ENCODE data around the gene NADK2.

NADK2 gene

DNA sequence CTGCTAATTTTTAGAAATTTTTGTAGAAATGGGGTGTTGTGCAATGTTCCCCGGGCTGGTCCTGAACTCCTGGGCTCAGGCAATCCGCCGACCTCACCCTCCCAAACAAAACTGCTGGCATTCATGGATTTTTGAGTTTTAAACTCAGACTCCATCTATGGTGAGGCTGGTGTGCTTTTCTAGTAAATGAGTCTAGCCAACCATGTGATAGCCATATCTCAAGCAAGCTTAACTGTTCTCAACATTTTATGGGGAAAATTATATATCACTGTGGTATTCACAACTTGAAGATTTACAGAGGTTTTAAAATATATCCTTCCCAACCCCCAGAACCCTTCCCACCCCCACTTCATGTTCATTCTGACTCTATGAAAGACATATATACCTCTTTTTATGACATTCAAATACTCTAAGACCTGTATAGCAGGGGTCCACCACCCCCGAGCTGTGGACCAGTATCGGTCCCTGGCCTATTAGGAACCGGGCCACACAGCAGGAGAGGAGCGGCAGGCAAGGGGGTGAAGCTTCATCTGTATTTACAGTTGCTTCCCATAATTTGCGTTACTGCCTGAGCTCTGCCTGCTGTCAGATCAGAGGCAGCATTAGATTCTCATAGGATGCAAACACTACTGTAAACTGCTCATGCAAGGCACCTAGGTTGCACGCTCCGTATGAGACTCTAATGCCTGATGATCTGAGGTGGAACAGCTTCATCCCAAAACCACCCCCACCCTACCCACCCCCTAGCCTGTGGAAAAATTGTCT, 4.5 kb upstream of the NADK2 start:
- no peak for DNase-seq (ENCODE audit: low spot score)

- DNase-seq (ENCODE audit: low spot score) = no peak
Observed at GRCh38 chr5:36244076-36244475, 2.4 kb upstream of the NADK2 start.

DNA sequence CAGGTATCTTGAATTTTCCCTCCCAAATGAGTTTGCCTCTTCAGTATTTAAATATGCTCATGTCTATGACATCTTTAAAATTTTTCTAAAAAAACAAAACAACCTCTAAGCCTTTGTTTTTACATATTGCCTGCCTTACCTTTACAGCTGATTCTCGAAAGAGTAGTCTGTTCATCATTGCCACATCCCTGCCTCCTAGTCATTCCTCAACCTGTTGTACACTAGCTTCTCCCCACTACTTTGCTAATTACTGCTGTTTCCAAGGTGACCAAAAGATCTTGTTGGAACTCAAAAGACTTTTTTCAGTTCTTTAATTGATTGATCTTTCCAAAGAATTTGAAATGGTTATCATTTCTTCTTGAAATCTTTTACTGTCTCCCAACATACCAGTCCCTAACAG, 1.9 kb upstream of the NADK2 start:
- DNase-seq (ENCODE audit: low spot score) = no peak

DNA sequence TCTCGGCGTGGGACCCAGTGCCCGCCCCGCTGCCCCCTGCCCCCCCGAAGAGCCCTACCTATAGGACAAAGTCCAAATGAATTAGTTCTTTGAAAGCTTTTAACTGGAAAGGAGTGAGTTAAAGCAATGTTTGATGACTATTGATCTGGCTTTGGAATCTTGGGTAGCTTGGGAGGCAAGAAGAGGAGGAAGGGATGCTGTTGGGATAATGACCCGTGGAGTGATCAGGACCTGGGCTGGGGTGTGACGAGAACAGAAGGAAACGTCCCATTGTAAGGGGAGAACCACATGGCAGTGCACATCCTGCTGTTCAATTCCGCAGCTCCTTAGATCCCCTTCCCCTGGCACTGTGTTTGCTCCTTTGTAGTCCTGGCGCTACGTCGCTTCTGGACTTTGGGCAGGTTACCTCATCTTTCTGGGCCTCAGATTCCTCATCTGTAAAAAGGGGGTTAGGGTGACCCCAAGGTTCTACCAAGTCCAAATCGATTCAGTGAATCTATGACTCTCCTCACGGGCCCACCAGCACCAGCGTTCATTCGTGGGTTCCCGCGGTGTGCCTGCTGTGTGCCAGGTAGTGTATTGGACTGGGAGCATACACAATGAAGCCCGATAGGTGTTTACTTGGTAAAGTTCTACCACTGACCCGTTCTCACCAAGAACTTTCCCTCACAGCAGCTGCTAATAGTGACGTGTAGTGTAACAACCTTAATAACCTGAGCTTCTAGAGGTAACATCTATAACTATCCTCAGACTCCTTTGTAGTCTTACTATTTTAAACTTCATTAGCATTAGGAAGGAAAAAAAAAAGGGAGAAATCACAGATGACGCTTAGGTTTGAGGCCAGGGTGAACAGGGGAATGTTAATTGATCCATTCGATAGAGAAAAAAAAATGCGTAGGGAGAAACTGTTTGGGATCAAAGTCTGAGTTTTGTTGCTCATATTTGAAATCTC, 1.1 kb upstream of the NADK2 start:
- no peak for DNase-seq (ENCODE audit: low spot score)

- DNase-seq (ENCODE audit: low spot score) = peak; percentile 15
Observed at GRCh38 chr5:36240779-36241630, 720 bp downstream of the NADK2 start.

- DNase-seq (ENCODE audit: low spot score) = no peak
Observed at GRCh38 chr5:36239370-36240293, 2.1 kb downstream of the NADK2 start.

GRCh38 chr5:36238502-36239295, 3.0 kb downstream of the NADK2 start:
- no peak for DNase-seq (ENCODE audit: low spot score)

DNA sequence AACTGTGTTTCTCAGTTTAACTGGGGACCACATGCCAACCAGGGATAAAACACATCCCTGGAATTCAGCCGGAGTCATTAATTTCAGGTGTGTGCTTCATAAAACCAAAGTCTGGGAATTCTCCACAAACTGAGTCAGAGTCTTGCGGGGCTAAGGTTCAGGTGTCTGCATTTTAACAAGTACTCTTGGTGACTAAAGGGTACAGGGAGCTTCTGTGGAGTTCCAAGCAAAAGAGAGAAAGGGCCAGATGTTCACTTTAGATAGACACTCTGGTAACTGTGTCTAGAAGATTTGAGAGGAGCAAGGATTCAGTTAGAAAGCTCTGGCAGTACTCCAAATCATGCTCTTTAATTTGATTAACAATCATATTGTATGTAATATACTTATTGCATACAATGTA, 4.0 kb downstream of the NADK2 start:
- no peak for DNase-seq (ENCODE audit: low spot score)

- DNase-seq (ENCODE audit: low spot score) = no peak
Observed at GRCh38 chr5:36236801-36237200, 4.9 kb downstream of the NADK2 start.

GRCh38 chr5:36232533-36232932, 9.2 kb downstream of the NADK2 start:
- no peak for DNase-seq (ENCODE audit: low spot score)

GRCh38 chr5:36230151-36230790, 11.5 kb downstream of the NADK2 start:
- no peak for DNase-seq (ENCODE audit: low spot score)

DNA sequence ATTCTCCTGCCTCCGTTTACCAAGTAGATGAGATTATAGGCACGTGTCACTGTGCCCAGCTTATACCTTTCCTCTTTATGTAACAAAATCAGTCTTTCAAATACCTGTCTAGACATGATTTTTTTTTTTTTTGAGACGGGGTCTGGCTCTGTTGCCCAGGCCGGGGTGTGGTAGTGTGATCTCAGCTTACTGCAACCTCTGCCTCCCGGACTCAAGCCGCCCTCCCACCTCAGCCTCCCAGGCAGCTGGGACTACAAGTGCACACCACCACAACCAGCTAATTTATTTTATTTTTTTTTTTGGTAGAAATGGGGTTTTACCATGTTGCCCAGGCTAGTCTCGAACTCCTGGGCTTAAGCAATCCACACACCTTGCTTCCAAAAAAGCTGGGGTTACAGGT, 13.2 kb downstream of the NADK2 start:
- no peak for DNase-seq (ENCODE audit: low spot score)

- no peak for DNase-seq (ENCODE audit: low spot score)
Observed at GRCh38 chr5:36227046-36227445, 14.7 kb downstream of the NADK2 start.

DNA sequence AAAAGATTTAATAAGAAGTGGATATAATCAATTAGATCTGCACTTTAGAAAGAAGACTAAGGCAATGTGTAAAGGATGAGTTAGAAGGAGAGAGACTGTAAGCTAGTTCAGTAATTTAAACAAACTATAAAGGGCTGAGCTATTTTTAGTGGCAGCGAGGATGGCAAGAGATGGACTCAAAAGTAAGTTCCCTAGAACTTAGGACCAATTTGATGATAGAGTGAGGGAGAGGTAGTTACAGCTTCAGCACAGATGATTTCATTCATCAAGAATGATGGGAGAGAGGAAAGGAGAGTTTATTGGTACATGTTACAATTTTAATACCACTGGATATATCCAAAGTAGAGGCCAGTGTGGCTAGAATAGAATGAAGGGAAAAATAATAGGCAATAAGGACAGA, 19.1 kb downstream of the NADK2 start:
- DNase-seq (ENCODE audit: low spot score) = no peak

DNA sequence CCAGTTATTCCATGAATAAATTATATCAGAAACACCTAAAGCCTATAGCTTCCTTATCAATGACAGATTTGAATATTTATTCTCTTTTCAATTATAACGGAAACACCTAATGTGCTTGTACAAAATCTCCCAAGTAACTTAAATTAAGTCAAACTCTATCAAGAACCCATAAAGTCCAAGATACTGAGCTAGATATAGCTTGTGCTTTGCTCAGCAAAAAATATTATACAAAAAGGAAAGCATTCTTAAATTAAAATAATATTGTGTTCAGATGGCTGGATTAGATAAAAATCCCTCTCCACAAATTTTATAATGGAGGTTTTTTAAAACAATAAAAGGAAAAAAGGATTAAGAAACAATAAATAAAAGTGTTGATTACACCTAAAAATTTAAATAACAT, 23.7 kb downstream of the NADK2 start:
- no peak for DNase-seq (ENCODE audit: low spot score)

DNA sequence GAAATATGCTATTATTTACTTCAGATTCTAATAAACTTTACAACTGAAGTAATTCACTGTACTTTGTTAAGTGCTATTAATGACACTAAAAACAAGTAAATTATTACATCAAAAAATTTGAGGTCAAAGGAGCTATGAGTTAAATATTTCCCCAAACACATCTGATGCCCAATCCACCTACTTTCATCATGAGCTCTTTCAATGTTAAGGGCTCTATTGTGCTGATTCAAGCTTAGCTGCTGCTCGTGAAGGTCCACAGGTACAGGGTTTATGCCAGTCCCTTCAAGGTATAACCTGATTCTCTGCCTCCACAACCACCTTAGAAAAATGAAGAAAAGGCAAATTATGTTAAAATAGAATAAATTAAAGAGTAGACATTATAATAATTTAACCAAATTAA, 24.2 kb downstream of the NADK2 start:
- no peak for DNase-seq (ENCODE audit: low spot score)

DNA sequence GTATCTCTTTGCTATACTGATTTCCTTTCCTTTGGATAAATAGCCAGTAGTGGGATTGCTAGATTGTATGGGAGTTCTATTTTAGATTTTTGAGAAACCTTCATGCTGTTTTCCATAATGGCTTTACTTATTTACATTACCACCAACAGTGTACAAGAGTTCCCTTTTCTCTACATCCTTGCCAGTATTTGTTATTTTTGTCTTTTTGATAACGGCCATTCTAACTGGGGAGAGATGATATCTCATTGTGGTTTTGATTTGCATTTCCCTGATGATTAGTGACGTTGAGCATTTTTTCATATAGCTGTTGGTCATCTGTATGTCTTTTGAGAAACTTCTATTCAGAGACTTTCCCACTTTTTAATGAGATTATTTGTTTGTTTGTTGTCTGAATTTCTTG, 25.8 kb downstream of the NADK2 start:
- DNase-seq (ENCODE audit: low spot score) = no peak

DNA sequence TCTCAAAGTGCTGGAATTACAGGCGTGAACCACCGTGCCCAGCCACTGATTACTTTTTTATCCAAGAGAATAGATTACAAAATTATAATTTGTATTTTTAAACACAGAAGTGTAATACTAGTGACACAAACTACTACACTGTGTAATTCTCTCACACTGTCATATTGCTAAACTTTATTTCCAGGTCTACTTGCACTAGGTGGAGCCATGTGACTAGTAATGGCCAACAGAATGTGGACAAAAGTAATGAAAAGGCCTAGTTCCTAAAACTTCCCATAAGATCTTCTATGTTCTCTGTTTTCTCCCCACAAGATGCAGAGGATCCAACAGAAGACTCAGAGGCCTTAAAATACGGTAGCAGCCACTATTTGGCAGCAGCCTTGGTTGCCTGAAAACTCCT, 27.3 kb downstream of the NADK2 start:
- DNase-seq (ENCODE audit: low spot score) = no peak

DNA sequence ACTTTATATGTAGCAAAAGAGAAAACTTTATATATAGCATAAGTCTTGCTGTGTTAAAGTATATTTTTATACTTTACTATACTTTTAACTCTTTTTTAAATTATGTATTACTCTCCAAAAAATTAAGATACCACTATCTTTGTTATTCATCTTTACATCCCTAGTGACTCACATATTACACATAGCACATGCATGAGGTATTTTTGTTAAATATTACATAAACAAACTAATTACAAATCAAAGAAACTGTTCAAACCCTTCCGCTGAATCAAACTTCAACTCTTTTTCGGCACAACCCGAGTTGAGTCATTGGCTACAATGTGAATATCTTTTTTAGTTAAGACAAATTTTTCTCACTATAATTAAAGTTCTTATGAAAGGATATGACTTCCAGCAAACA, 32.1 kb downstream of the NADK2 start:
- no peak for DNase-seq (ENCODE audit: low spot score)

GRCh38 chr5:36208786-36209185, 32.9 kb downstream of the NADK2 start:
- no peak for DNase-seq (ENCODE audit: low spot score)

Data from activated CD4-positive, alpha-beta T cell treated with anti-CD3 and anti-CD28 coated beads, Interleukin-2, Interleukin-4, amounts not matched to agents 100 ng/mL and 50 ng/mL, durations not matched to agents 16 hours and 8 hours (primary cell).